Transverse colon (tissue), 4 donors: Measurements from ENCODE around the gene NTMT1.

Experiments
- EP300 ChIP-seq: sonication (generic); formaldehyde crosslinking; IDR thresholded peaks from one replicate; pipeline ENCODE4 v1.6.1; 2017; ENCODE audit warnings: antibody characterized with exemption, low read depth
- POLR2A ChIP-seq: fragments of 450-650 bp; IDR thresholded peaks from one replicate; pipeline ENCODE4 v1.6.1; 2016; ENCODE audit warnings: antibody characterized with exemption, mild to moderate bottlenecking, moderate library complexity
- POLR2AphosphoS5 ChIP-seq, 3 donors: sonication (generic); formaldehyde crosslinking; IDR thresholded peaks; one replicate each; pipeline ENCODE4 v1.6.1; 2016; ENCODE audit warnings: antibody characterized with exemption in 3 of 3
- TF ChIP-seq, protein P1 (sequence below), 5 experiments: fragments of 200-600 bp in 3 of 5; fragments of 450-650 bp in 2 of 5; sonication (generic) in 3 of 5; IDR thresholded peaks; 1 replicate in 2 of 5; 2 replicates in 3 of 5; pipeline ENCODE4 v1.5.1; 2016 to 2017; ENCODE audit warnings: antibody characterized with exemption in 5 of 5, inconsistent platforms in 3 of 5, mild to moderate bottlenecking in 2 of 5, moderate library complexity in 1 of 5

DNA sequence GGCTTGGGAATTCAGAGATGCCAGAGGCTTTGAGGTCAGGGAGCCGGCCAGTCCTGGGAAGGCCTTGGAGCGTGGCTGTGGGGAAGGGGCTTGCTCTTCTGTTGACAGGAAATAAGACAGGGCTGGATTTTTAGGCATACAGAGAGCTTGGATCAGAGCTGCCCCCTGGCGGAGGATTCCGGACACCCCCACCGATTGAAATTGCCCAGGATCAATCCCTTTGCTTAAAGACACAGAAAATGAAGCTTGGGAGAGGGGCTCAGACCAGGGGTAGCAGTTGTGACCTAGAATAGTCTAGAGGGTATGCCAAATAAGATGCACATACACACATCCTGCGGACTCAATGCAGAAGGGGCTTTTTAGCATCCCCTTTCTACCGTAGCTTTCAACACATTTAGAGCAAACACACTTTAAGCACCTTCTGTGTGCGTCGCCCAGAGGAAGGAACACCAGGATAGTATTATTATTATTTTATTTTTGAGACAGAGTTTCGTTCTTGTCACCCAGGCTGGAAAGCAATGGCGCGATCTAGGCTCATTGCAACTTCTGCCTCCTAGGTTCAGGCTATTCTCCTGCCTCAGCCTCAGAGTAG, 1.7 kb upstream of the NTMT1 start:
- TF ChIP-seq POLR2AphosphoS5 (IDR thresholded peaks at IDR 0.05) (no peak), POLR2A (no peak), EP300 (no peak)
- TF ChIP-seq, protein P1, sequence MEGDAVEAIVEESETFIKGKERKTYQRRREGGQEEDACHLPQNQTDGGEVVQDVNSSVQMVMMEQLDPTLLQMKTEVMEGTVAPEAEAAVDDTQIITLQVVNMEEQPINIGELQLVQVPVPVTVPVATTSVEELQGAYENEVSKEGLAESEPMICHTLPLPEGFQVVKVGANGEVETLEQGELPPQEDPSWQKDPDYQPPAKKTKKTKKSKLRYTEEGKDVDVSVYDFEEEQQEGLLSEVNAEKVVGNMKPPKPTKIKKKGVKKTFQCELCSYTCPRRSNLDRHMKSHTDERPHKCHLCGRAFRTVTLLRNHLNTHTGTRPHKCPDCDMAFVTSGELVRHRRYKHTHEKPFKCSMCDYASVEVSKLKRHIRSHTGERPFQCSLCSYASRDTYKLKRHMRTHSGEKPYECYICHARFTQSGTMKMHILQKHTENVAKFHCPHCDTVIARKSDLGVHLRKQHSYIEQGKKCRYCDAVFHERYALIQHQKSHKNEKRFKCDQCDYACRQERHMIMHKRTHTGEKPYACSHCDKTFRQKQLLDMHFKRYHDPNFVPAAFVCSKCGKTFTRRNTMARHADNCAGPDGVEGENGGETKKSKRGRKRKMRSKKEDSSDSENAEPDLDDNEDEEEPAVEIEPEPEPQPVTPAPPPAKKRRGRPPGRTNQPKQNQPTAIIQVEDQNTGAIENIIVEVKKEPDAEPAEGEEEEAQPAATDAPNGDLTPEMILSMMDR (IDR thresholded peaks at IDR 0.05) = peak; percentile 65 to 76 (median 74)
